Measurements from ENCODE around the gene NANOS2. TPM values are rescaled to one million over a fixed set of nuclear protein-coding genes. Genes with fewer than 3 reads are reported as not detected.

NANOS2 gene
- total and polyA plus RNA-seq, 2 of the 13 experiments (the other 11 are each of a cell fraction or from before 2014, with no cell fraction given): not detected

- TF ChIP-seq DZIP1 (CRISPR knock-in tag; IDR thresholded peaks at IDR 0.05): no peak
- TF ChIP-seq CCDC6 (CRISPR knock-in tag; IDR thresholded peaks at IDR 0.05): no peak
- TF ChIP-seq IKZF1 (IDR thresholded peaks at IDR 0.05): no peak
- TF ChIP-seq ZNF333 (CRISPR knock-in tag; IDR thresholded peaks at IDR 0.05; ENCODE audit: borderline replicate concordance): no peak
- no peak for TF ChIP-seq ZNF75D (CRISPR knock-in tag; IDR thresholded peaks at IDR 0.05; ENCODE audit: borderline replicate concordance)
- no peak for TF ChIP-seq ZBTB42 (CRISPR knock-in tag; IDR thresholded peaks at IDR 0.05)
- no peak for TF ChIP-seq MNT (IDR thresholded peaks at IDR 0.05)
- no peak for TF ChIP-seq ATF4 (CRISPR knock-in tag; IDR thresholded peaks at IDR 0.05)
- no peak for TF ChIP-seq ZNF589 (CRISPR knock-in tag; conservative IDR thresholded peaks at IDR 0.05)
- TF ChIP-seq TOE1 (CRISPR knock-in tag; IDR thresholded peaks at IDR 0.05): no peak
- no peak for TF ChIP-seq RFXANK (CRISPR knock-in tag; IDR thresholded peaks at IDR 0.05)
- TF ChIP-seq ZNF317 (CRISPR knock-in tag; IDR thresholded peaks at IDR 0.05): no peak
- TF ChIP-seq MXD1 (CRISPR knock-in tag; IDR thresholded peaks at IDR 0.05): no peak
- TF ChIP-seq KDM2A (CRISPR knock-in tag; IDR thresholded peaks at IDR 0.05; ENCODE audit: borderline replicate concordance, low read depth): peak; percentile 12; the same call in 1 of the 2 replicates
- peak; percentile 66; the same call in 1 of the 2 replicates for TF ChIP-seq ELF4 (CRISPR knock-in tag; IDR thresholded peaks at IDR 0.05; ENCODE audit: borderline replicate concordance)
- no peak for TF ChIP-seq MTF1 (CRISPR knock-in tag; IDR thresholded peaks at IDR 0.05)
- TF ChIP-seq ARID5B (CRISPR knock-in tag; IDR thresholded peaks at IDR 0.05): no peak
- TF ChIP-seq TBL1XR1 (IDR thresholded peaks at IDR 0.05; ENCODE audit: borderline replicate concordance, low read length, partially characterized antibody): no peak
- TF ChIP-seq RFX3 (CRISPR knock-in tag; IDR thresholded peaks at IDR 0.05): no peak
- no peak for TF ChIP-seq HIVEP1 (CRISPR knock-in tag; IDR thresholded peaks at IDR 0.05)
- 0 out of 2 replicates have a peak, but pooled peaks have one; percentile 36 for TF ChIP-seq ZNF337 (CRISPR knock-in tag; IDR thresholded peaks at IDR 0.05; ENCODE audit: borderline replicate concordance, low read depth)
- TF ChIP-seq ZNF724P (CRISPR knock-in tag; IDR thresholded peaks at IDR 0.05; ENCODE audit: borderline replicate concordance): no peak
These were observed 51.2 kb downstream of the NANOS2 start (continued) for GRCh38 chr19:45863335-45863839.

Data from HepG2 (cell line).